GM11168 (cell line): ENCODE data around the gene PIWIL1.

ENCODE experiments used
- in situ Hi-C: fragments of 300-500 bp; cut with MboI; formaldehyde crosslinking; loops from one replicate; pipeline ENCODE4 v1.12.0; 2022; ENCODE audit warnings: low sequenced_read_pairs; ENCODE audit not compliant: unreplicated experiment

The PIWIL1 gene

DNA sequence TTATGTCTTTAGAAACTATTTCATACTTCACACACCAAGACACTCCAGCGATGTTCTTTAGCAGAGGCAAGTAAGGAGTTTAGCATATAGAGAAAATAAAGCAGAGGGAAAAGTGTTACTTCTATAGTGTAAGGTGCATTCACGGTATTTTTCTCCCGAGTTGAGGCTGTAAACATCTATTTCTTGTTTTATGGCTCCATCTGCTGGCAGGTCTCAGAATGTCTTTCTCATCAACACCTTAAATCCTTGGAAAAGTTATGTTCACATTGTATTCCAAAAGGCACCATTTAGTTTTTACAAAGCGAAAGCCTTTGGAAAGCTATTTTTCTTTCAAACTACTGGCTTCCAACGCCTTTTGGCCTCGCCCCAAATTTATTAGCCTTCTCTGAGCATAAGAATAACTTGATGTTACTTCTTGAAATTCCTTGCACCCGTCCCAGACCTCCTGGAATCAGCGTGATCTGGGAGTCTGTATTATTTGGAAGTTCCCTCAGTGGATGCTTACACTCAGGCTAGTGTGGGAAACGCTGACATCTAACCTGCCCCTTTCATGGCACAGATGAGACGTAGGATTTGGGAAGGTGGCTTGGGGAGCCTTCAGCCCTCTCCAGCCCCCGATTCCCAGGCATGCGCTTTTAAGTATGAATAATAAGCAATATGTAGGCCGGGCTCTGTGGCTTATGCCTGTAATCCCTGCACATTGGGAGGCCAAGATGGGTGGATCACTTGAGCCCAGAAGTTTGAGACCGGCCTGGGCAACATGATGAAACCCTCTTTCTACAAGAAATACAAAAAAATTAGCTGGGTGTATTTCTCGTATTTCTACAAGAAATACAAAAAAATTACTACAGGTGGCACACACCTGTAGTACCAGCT, 1.9 kb upstream of the PIWIL1 start:
- in situ Hi-C loops: no loop called here

DNA sequence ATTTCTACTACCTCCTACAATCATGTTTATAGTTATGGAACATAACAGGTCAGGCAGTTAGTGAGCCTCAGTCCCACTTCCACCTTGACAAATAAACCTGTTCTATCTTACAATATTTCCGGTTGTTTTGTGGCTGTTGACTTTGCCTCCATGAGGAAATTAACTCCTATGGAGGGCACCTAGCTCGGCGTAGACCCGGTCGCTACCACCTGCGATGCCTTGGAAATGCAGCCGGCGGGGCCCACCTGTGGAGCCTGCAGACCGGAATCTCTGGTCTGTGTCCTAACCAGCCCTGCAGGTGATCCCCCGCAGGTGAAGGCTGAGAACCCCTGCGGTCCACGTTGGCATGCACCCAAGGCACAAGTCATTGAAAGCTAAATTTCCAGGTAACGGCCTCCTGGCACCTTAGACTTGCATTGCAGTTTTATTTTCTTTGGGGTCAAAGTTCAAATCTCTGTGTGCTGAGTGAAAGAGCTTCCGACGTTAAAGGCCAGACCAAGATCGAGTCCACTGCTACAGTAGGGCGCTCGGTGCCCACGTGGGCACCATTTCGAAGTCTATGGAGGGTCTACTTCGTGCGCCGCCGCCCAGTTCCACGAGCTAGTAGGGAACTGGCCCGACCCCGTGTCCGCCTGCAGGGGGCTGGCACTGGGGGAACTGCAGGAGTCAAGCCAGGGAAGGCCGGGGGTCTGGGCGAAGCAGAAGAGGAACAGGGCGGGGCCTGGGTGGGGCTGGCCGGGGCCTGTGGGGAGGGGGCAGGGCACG, 782 bp upstream of the PIWIL1 start:
- in situ Hi-C loops: no loop called here

DNA sequence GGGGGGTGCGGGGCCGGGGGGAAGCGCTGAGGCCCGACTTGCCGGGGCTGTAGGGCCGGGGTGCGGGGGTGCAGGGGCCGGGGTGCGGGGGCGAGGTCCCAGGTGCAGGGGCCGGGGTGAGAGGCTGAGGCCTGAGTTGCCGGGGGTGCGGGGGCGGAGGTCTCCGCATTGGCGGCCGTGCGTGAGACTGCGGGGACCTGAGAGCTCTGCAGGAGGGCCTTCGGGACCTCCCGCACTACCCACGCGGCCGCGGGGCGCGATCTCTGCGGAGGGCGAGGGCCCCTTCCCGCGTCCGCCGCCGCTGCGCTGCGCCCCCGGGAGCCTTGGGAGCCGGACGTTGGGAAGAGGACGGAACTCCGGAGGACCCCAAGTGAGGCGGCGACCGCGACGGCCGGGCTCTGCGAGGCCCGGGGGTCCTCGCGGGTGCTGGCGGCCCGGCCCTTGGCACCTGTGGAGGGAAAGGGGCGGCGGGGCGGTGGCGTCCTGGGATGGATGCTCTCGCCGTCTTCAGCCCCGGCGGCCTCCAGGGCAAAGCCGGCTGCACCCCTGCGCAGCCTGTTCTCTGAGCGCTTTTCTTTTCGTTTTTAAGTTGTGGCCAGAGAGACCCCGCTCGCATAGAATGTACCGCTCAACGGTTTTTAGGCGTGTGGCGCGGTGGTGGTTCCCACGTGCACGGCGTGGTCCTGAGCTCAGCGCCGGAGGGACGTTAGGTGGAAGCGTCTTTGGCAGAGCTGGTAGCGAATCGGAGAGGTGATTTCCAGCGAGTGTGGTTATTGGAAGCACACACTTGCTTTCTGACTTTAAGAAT, 1.3 kb downstream of the PIWIL1 start:
- in situ Hi-C loops: no loop called here

DNA sequence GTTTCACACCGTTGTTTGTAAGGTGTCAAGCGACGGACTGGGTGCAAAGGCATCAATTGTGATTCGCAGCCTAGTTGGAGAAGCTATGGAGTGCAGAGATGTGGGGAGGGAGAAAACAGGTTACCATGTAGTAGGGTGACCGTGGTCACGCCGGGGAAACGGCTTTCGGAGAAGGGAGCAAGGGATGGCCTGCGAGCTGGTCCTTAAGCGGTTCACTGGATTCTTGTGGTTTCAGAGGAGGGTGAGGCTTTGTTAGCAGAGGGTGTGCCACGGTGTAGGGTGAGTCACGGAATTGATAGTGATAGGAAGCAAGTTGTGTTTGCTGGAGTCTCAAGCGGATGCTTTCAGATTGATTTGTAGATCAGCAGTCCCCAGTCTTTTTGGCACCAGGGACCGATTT, 2.3 kb downstream of the PIWIL1 start:
- in situ Hi-C loops: loop anchor here (10.0 kb wide), 1 partner anchor 285 kb away; no protein-coding TSS in a partner anchor

DNA sequence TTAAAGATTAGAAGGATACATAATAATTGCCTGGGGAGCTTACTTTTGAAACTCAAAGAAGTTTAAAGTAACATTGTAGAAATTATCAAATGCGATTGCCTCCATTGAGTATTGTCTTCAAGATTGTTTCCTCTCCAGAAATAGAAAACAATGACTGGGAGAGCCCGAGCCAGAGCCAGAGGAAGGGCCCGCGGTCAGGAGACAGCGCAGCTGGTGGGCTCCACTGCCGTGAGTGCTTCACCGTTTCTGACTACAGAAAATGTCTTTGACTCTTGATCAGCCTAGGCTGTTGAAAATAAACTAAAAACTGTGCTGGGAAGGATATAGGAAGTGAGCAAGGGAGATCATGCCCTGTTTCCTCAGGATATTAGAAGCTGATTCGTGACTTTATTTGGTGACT, 4.8 kb downstream of the PIWIL1 start:
- in situ Hi-C loops: loop anchor here (10.0 kb wide), 1 partner anchor 288 kb away; no protein-coding TSS in a partner anchor

DNA sequence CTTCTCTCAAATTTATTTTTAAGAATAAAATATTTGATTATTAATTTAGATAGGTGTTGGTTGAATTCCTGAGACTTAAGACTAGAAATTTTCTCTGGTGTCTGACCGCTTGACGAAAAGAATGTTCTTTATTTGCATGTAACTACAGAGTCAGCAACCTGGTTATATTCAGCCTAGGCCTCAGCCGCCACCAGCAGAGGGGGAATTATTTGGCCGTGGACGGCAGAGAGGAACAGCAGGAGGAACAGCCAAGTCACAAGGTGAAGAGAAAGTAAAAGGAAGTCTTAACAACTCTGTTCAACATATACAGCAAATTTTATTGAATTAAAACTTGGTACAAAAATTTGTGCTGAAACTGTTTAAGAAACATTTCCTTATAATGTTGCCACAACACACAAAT, 5.2 kb downstream of the PIWIL1 start:
- in situ Hi-C loops: loop anchor here (10.0 kb wide), 1 partner anchor 288 kb away; no protein-coding TSS in a partner anchor

DNA sequence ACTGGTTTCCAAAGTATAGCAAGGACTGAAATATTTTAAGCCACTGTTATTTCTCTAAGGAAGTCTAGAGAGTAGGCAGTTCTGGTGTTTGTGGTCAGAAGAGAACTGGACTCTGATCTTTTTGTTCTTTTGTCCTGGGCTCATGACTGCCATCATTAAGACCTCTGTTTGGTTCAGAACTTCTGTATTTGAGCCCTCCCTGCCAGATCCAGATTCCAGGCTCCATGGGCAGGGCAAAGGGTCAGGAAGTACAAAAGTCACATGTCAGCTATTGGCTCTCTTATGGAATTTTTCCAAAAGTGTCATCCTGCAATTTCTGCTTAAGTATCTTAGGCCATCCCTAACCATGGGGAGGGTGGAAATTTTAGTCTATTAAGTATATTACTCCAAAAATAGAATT, 6.8 kb downstream of the PIWIL1 start:
- in situ Hi-C loops: loop anchor here (10.0 kb wide), 1 partner anchor 290 kb away; no protein-coding TSS in a partner anchor

DNA sequence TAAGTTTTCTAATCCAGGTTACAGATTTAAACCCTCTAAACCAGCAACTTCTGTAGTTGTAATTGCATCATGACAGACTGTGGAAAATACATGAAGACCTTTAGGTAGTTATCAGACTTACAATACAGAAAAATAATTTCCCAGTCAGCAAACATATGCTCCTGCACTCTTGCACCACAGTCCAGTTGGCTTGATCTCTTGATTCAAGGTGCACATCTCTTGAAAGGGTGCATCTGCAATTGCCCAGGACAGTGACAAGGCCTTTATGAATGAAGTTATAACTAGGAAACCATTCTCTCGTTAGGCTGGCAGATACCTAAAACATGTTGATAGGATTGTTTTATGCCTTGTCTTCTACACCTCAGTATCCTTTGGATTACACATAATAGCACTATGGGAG, 7.6 kb downstream of the PIWIL1 start:
- in situ Hi-C loops: loop anchor here (10.0 kb wide), 1 partner anchor 290 kb away; no protein-coding TSS in a partner anchor

DNA sequence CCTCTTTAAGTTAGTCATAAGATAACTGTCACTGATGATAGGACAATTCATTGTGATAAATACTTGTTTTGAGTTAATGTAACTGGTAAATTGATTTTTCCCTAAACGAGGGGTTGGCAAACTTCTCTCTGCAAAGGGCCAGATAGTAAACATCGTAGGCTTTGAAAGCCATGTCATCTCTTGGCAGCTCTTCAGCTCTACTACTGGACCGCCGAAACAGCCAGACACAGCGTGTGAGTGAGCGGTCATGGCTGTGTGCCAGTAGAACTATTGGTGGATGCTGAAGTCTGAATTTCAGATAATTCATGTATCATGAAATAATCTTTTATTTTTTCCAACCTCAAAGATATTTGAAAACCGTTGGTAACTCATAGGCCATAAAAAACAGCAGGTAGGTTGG, 9.9 kb downstream of the PIWIL1 start:
- in situ Hi-C loops: loop anchor here (10.0 kb wide), 1 partner anchor 293 kb away; no protein-coding TSS in a partner anchor

DNA sequence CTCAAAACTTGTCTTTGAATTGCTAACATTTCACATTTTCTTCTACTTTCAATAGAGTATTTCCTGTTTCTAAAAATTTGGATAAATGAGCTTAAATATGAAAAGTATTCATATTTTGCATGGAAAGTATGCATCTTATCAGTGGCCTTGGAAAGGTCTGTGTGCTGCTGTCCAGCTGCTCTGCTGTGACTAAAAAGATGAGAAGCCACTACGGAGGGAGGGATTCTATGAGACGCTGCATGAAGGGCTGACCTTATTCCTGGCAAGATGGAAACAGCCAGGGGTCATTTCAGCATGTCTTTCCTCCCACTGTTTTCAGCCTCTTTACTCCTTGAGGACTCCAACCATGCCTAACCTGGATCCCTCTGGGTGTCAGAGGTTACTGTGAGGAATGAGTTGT, 13.0 kb downstream of the PIWIL1 start:
- in situ Hi-C loops: no loop called here

DNA sequence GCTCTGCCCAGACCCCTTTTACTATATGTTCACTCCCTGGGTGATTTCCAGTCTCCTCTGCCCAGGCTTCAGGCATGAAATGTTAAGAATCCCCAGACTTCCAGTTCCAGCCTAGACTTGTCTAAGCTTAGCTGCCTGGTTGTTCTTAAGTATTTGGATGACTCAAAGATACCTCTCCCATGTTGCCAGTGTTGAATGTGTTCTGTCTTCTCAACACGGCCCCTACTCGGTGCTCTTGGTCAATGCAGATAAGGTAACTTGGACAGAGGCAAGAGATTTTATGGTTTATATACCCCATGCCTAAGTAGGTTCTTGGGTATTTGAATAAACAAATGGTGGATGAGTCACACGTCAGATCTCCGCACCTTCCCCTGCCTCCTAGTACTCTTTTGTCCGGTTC, 13.6 kb downstream of the PIWIL1 start:
- in situ Hi-C loops: no loop called here

DNA sequence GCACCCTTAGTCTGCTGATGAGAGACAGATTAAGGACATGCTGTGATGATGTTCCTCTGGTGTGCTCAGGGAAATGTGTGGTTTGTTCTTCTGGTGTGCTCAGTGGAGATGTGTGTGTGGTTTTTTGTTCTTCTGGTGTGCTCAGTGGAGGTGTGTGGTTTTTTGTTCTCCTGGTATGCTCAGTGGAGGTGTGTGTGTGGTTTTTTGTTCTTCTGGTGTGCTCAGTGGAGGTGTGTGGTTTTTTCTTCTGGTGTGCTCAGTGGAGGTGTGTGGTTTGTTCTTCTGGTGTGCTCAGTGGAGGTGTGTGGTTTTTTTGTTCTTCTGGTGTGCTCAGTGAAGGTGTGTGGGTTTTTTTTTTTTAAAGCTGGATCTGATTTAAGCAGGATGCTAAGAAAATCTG, 15.4 kb downstream of the PIWIL1 start:
- in situ Hi-C loops: no loop called here

DNA sequence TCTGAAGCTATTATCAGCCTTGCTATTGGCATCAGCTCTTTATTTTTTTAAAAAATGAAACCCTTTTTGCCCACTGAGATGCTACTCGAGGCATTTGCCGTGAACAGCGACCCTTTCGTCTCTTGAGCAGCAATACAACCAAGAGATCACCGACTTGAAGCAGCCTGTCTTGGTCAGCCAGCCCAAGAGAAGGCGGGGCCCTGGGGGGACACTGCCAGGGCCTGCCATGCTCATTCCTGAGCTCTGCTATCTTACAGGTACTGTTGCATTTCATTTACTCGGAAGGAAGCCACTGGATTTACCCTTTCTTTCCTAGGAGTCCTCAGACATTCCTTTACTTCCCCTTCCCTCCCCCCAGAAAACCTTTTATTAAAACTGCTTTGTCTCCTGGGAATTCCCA, 16.7 kb downstream of the PIWIL1 start:
- in situ Hi-C loops: no loop called here

DNA sequence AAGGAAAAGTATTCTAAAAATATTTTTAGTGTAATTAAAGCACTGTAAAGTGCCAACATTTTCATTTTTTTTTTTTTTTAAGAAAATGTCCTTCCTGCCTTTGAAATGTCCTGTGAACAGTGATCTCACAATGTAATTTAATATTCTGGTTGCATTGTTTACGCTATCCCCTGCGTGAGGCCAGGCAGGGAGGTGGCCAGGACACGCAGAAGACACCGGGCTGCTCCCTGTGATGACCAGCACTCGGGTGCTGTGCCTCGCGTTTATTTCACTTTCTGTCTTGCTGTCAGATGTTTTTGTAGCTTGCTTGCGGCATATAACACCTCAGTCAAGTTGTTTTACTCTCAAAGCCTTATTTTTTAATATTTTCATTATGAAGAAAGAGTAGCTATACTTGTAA, 18.5 kb downstream of the PIWIL1 start:
- in situ Hi-C loops: no loop called here

DNA sequence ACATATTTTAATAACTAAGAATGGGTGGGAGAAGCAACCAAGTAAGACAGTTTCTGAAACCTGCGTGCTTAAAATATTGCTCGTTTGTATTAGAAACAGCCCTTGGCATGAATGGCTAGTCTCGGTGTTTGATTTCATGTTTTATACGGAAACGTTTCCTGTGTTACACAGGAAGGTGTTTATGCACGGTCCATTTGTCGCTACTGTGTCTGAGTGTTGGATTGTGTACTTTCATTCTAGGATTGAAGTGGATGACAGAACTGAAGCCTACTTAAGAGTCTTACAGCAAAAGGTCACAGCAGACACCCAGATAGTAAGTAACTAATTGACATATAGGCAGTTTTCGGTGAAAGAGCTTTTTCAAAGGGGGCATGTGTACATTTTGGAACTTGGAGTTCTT, 19.6 kb downstream of the PIWIL1 start:
- in situ Hi-C loops: no loop called here

DNA sequence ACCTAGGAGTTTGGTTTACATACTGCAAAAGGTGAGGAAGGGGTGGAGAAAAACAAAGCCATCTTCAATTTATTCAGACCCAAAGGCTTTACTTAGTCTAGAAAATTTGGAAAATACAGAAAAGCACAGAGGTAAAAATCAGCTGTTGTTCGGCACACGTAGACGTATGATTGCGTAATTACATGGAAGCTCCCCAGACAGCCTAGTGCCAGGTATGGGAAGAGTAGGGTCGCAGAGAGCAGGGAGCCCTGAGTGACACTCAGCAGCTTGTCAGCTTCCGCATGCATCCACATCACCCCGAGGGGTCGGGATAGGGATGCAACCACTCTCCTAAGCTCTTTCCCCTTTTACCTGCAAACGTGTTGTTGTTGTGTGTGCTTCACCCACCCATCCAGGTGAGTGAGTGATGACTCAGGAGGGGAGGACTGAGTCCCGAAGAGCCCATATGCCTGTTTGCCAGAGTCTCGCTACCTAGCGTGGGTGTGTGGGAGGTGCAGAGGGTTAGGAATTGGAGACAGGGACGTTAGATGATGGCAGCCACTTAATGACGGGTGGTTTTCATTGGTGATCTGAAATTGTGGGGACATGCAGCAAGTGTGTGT, 20.1 kb downstream of the PIWIL1 start:
- in situ Hi-C loops: no loop called here

DNA sequence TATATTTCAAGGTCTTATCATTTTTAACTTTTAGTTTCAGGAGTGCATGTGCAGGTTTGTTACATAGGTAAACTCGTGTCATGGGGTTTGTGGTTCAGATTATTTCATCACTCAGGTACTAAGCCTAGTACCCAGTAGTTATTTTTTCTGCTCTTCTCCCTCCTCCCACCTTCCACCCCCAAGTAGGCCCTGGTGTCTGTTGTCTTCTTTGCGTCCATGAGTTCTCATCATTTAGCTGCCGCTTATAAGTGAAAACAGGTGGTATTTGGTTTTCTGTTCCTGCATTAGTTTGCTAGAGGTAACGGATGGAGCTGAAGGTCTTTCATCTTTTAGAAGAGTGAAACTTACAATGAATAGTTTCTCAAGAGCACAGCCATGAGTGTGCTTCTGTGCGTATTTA, 24.4 kb downstream of the PIWIL1 start:
- in situ Hi-C loops: no loop called here

DNA sequence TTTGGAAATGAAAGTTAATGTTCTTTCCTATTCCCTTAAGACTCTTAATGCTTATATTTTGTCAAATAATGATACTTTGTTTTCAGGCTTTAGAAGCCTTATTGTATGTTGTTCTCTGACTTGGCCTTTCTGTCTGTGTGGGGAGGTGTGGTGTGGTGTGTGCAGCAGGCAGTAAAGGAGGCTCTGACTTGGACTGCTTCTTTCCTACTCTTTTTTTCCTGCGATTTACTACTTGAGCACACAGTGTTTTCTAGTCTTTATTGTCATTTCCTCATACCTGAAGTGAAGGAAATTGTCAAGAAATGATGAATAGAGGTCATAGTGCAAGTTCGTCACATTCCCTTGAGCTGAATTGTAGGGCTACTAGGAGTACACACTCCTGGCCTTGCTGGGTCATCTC, 26.9 kb downstream of the PIWIL1 start:
- in situ Hi-C loops: no loop called here

DNA sequence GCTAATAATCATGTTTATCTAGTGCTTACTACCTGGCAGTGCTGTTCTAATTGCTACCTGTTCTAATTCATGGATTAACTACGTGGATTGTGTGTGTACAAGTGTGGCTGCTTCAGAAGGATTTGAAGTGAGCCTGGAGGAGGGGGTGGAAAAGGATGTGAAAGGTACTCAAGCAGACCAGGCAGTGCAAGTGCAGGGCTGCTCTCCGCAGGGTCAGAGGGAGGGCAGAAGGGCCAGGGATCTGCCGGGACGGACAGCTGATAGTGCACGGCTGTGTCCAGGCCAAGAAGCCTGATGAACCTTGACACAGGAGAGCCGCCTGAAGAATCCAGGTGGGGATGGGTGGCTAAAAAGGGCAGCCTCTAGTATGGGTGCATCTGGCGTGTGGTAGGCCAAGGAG, 28.5 kb downstream of the PIWIL1 start:
- in situ Hi-C loops: no loop called here

DNA sequence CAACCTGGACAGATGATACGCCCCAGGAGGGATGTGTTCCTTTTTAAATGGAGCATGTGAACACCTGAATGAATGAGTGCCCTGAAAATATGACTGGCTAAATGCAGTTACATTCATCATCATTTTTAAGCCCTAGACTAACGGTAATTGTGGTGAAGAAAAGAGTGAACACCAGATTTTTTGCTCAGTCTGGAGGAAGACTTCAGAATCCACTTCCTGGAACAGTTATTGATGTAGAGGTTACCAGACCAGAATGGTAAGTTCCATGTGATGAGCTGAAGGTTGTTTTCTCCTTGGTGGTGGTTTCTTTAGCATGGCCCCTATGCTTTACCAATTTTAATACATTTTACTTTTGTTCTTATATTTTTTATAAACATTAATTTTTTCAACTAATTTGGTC, 29.3 kb downstream of the PIWIL1 start:
- in situ Hi-C loops: no loop called here
